ENCODE measurements around the gene NKPD1. TPM values are rescaled to one million over a fixed set of nuclear protein-coding genes. Genes with fewer than 3 reads are reported as not detected.
A peak's percentile ranks its signal among the peaks of the same experiment; 100 is the strongest.

Gene NKPD1
- total and polyA plus RNA-seq, 10 donors = 0.17 to 0.77 (median 0.21) TPM; not detected in 1

- no peak for DNase-seq
- Histone ChIP-seq H3K4me1 (peaks cover 0 to 10% (median 0%) of the 10 kb centered on the region in 6 donors), H3K4me3 (no peak overlapping the region), H3K9me3 (no peaks in the 10 kb centered on the region), H3K36me3 (peaks cover 0 to 3% (median 0%) of the 10 kb centered on the region in 6 donors), H3K27me3 (replicated peaks in 1 of 7) (no peaks in the 10 kb centered on the region), H3K27ac (no peak overlapping the region)
- WGBS, 5 donors = 62 to 78% (median 75%) methylated on average over 4 of the region's 4 CpGs
- intact Hi-C loops (cut with DNase I; ENCODE audit: low total_unique reads) = no loop called here
- TF ChIP-seq POLR2AphosphoS5 (IDR thresholded peaks at IDR 0.05) (no peak), POLR2A (IDR thresholded peaks at IDR 0.05) (no peak), CTCF (IDR thresholded peaks at IDR 0.05 in 8 of 11, conservative IDR thresholded peaks at IDR 0.05 in 3 of 11) (peak in 6 of 11 experiments; percentile 19 to 58 (median 28))
Measured at GRCh38 chr19:45200568-45200967, 39.8 kb upstream of the NKPD1 start.

- Histone ChIP-seq H3K27me3 (replicated peaks in 1 of 7) (no peaks in the 10 kb centered on the region), H3K4me3 (no peak overlapping the region), H3K27ac (no peak overlapping the region), H3K4me1 (no peaks in the 10 kb centered on the region), H3K9me3 (no peaks in the 10 kb centered on the region), H3K36me3 (peaks cover 0 to 8% (median 0%) of the 10 kb centered on the region in 6 donors)
- 87 to 93% (median 89%) methylated on average over 6 of the region's 6 CpGs for WGBS, 5 donors
- no peak for DNase-seq
- no peak for TF ChIP-seq POLR2A (IDR thresholded peaks at IDR 0.05)
- TF ChIP-seq POLR2AphosphoS5 (IDR thresholded peaks at IDR 0.05) = no peak
- no peak for TF ChIP-seq CTCF (IDR thresholded peaks at IDR 0.05 in 8 of 11, conservative IDR thresholded peaks at IDR 0.05 in 3 of 11)
- intact Hi-C loops (cut with DNase I; ENCODE audit: low total_unique reads) = no loop called here
Measured at GRCh38 chr19:45195764-45196163, 35.0 kb upstream of the NKPD1 start.

- Histone ChIP-seq H3K4me3 (no peak overlapping the region), H3K36me3 (peaks cover 0 to 8% (median 2%) of the 10 kb centered on the region in 6 donors), H3K4me1 (peaks cover 0 to 12% (median 7%) of the 10 kb centered on the region in 6 donors), H3K27me3 (replicated peaks in 1 of 7) (no peaks in the 10 kb centered on the region), H3K27ac (no peak overlapping the region), H3K9me3 (peaks cover 0 to 10% (median 0%) of the 10 kb centered on the region in 8 donors)
- no peak for DNase-seq
- WGBS, 5 donors = 93 to 99% (median 96%) methylated on average over 4 of the region's 4 CpGs
- intact Hi-C loops (cut with DNase I; ENCODE audit: low total_unique reads) = no loop called here
- no peak for TF ChIP-seq POLR2AphosphoS5 (IDR thresholded peaks at IDR 0.05)
- no peak for TF ChIP-seq POLR2A (IDR thresholded peaks at IDR 0.05)
- no peak for TF ChIP-seq CTCF (IDR thresholded peaks at IDR 0.05 in 8 of 11, conservative IDR thresholded peaks at IDR 0.05 in 3 of 11)
Measured at GRCh38 chr19:45191375-45191774, 30.6 kb upstream of the NKPD1 start.

- Histone ChIP-seq H3K9me3 (peaks cover 0 to 10% (median 0%) of the 10 kb centered on the region in 8 donors), H3K27me3 (replicated peaks in 1 of 7) (no peaks in the 10 kb centered on the region), H3K36me3 (peaks cover 0 to 8% (median 2%) of the 10 kb centered on the region in 6 donors), H3K27ac (no peak overlapping the region), H3K4me1 (peaks cover 0 to 17% (median 10%) of the 10 kb centered on the region in 6 donors), H3K4me3 (no peak overlapping the region)
- no peak for TF ChIP-seq CTCF (IDR thresholded peaks at IDR 0.05 in 8 of 11, conservative IDR thresholded peaks at IDR 0.05 in 3 of 11)
- intact Hi-C loops (cut with DNase I; ENCODE audit: low total_unique reads) = no loop called here
- 77 to 100% (median 92%) methylated on average over 1 of the region's 1 CpG for WGBS, 5 donors
- no peak for DNase-seq
Measured at GRCh38 chr19:45189971-45190370, 29.2 kb upstream of the NKPD1 start.

Data from spleen (tissue), 11 donors.